ENCODE results near the gene FAM200A. TPM values are rescaled to one million over a fixed set of nuclear protein-coding genes. Genes with fewer than 3 reads are reported as not detected.
A peak's percentile ranks its signal among the peaks of the same experiment; 100 is the strongest.
"Not testable (repeated sequence)": the region's sequence is repeated elsewhere in the genome, so short reads cannot be mapped to it uniquely, and the experiment has no call there.

Gene FAM200A
- polyA plus RNA-seq, 1 donor (not counting 4 experiments of a cell fraction or from before 2014, with no cell fraction given), result 7.6 TPM

GRCh38 chr7:99504281-99504602, 47.7 kb downstream of the FAM200A start:
- FAIRE-seq, result no peak
- peaks cover 20% of the 10 kb centered on the region for H3K4me1 ChIP-seq (ENCODE audit: control insufficient read depth, extremely low read depth, insufficient read depth, low read length)
- H4K20me1 ChIP-seq (ENCODE audit: control insufficient read depth, extremely low read depth, insufficient read depth, low read length), result no peaks in the 10 kb centered on the region
- H3K79me2 ChIP-seq (ENCODE audit: control insufficient read depth, insufficient read depth, low read length), result peaks cover 48% of the 10 kb centered on the region
- dilution Hi-C loops (cut with MboI; ENCODE audit: extremely low pct_ligation_motif_present, low sequenced_read_pairs), result no loop called here
- peak overlapping the region; percentile 83 for H2AFZ ChIP-seq (ENCODE audit: control insufficient read depth, low read length)
- H3K9me1 ChIP-seq (ENCODE audit: control insufficient read depth, extremely low read depth, insufficient read depth, low read length), result no peaks in the 10 kb centered on the region
- peak overlapping the region; percentile 75 for H3K4me2 ChIP-seq (ENCODE audit: control insufficient read depth, extremely low read depth, insufficient read depth, low read depth, low read length)
- DNase-seq (ENCODE audit: low read depth, low spot score), result peak; percentile 62
- peak overlapping the region; percentile 73 for H3K27ac ChIP-seq (ENCODE audit: control insufficient read depth, insufficient read depth, low read length)
- TF ChIP-seq EZH2 (IDR thresholded peaks at IDR 0.05; ENCODE audit: low read length), result no peak
- TF ChIP-seq CTCF (optimal IDR thresholded peaks at IDR 0.05 in 1 of 3, IDR thresholded peaks at IDR 0.05 in 1 of 3, conservative IDR thresholded peaks at IDR 0.05 in 1 of 3; ENCODE audit: extremely low read depth in 1 of 3, insufficient read depth in 2 of 3, low read length in 3 of 3), result no peak
- peak overlapping the region; percentile 81 for H3K9ac ChIP-seq (ENCODE audit: control insufficient read depth, extremely low read depth, insufficient read depth, low read length)
- H3K4me3 ChIP-seq (ENCODE audit: control insufficient read depth in 2 of 3, extremely low read depth in 1 of 3, insufficient read depth in 2 of 3, low read depth in 1 of 3, low read length in 3 of 3), result peak overlapping the region; percentile 84 to 95 (median 90)
- no peaks in the 10 kb centered on the region for H3K27me3 ChIP-seq (ENCODE audit: control insufficient read depth, extremely low read depth, insufficient read depth, low read length)
- H3K36me3 ChIP-seq (ENCODE audit: control insufficient read depth in 2 of 2, extremely low read depth in 1 of 2, insufficient read depth in 2 of 2, low read length in 2 of 2), result peaks cover 0 to 1% of the 10 kb centered on the region in 2 experiments
- H3K9me3 ChIP-seq (ENCODE audit: control insufficient read depth, low read depth, low read length), result no peaks in the 10 kb centered on the region

GRCh38 chr7:99501236-99501635, 50.7 kb downstream of the FAM200A start:
- H4K20me1 ChIP-seq (ENCODE audit: control insufficient read depth, extremely low read depth, insufficient read depth, low read length); H2AFZ ChIP-seq (ENCODE audit: control insufficient read depth, low read length); FAIRE-seq; DNase-seq (ENCODE audit: low read depth, low spot score); H3K9me1 ChIP-seq (ENCODE audit: control insufficient read depth, extremely low read depth, insufficient read depth, low read length); H3K27me3 ChIP-seq (ENCODE audit: control insufficient read depth, extremely low read depth, insufficient read depth, low read length); dilution Hi-C loops (cut with MboI; ENCODE audit: extremely low pct_ligation_motif_present, low sequenced_read_pairs); H3K27ac ChIP-seq (ENCODE audit: control insufficient read depth, insufficient read depth, low read length); H3K9me3 ChIP-seq (ENCODE audit: control insufficient read depth, low read depth, low read length); H3K36me3 ChIP-seq (ENCODE audit: control insufficient read depth in 2 of 2, extremely low read depth in 1 of 2, insufficient read depth in 2 of 2, low read length in 2 of 2); H3K9ac ChIP-seq (ENCODE audit: control insufficient read depth, extremely low read depth, insufficient read depth, low read length): not testable (repeated sequence)
- H3K79me2 ChIP-seq (ENCODE audit: control insufficient read depth, insufficient read depth, low read length), result peaks cover 57% of the 10 kb centered on the region
- peaks cover 26% of the 10 kb centered on the region for H3K4me1 ChIP-seq (ENCODE audit: control insufficient read depth, extremely low read depth, insufficient read depth, low read length)
- peak overlapping the region; percentile 89 for H3K4me2 ChIP-seq (ENCODE audit: control insufficient read depth, extremely low read depth, insufficient read depth, low read depth, low read length)
- peak overlapping the region in 1 of 3 experiments; percentile 99 for H3K4me3 ChIP-seq (ENCODE audit: control insufficient read depth in 2 of 3, extremely low read depth in 1 of 3, insufficient read depth in 2 of 3, low read depth in 1 of 3, low read length in 3 of 3)

- Histone ChIP-seq H3K4me3 (ENCODE audit: control insufficient read depth in 2 of 3, extremely low read depth in 1 of 3, insufficient read depth in 2 of 3, low read depth in 1 of 3, low read length in 3 of 3) (peak overlapping the region; percentile 80 to 99 (median 94)), H3K9me3 (ENCODE audit: control insufficient read depth, low read depth, low read length) (no peaks in the 10 kb centered on the region), H4K20me1 (ENCODE audit: control insufficient read depth, extremely low read depth, insufficient read depth, low read length) (peaks cover 4% of the 10 kb centered on the region), H2AFZ (ENCODE audit: control insufficient read depth, low read length) (peak overlapping the region; percentile 82), H3K4me2 (ENCODE audit: control insufficient read depth, extremely low read depth, insufficient read depth, low read depth, low read length) (peak overlapping the region; percentile 89), H3K79me2 (ENCODE audit: control insufficient read depth, insufficient read depth, low read length) (peaks cover 54% of the 10 kb centered on the region), H3K4me1 (ENCODE audit: control insufficient read depth, extremely low read depth, insufficient read depth, low read length) (peaks cover 20% of the 10 kb centered on the region), H3K27ac (ENCODE audit: control insufficient read depth, insufficient read depth, low read length) (peak overlapping the region; percentile 80), H3K27me3 (ENCODE audit: control insufficient read depth, extremely low read depth, insufficient read depth, low read length) (no peaks in the 10 kb centered on the region), H3K36me3 (ENCODE audit: control insufficient read depth in 2 of 2, extremely low read depth in 1 of 2, insufficient read depth in 2 of 2, low read length in 2 of 2) (peaks cover 2 to 3% of the 10 kb centered on the region in 2 experiments), H3K9ac (ENCODE audit: control insufficient read depth, extremely low read depth, insufficient read depth, low read length) (peak overlapping the region; percentile 90), H3K9me1 (ENCODE audit: control insufficient read depth, extremely low read depth, insufficient read depth, low read length) (no peaks in the 10 kb centered on the region)
- FAIRE-seq, result no peak
- no peak for DNase-seq (ENCODE audit: low read depth, low spot score)
- dilution Hi-C loops (cut with MboI; ENCODE audit: extremely low pct_ligation_motif_present, low sequenced_read_pairs), result no loop called here
- TF ChIP-seq CTCF (optimal IDR thresholded peaks at IDR 0.05 in 1 of 3, IDR thresholded peaks at IDR 0.05 in 1 of 3, conservative IDR thresholded peaks at IDR 0.05 in 1 of 3; ENCODE audit: extremely low read depth in 1 of 3, insufficient read depth in 2 of 3, low read length in 3 of 3) (no peak), EZH2 (IDR thresholded peaks at IDR 0.05; ENCODE audit: low read length) (no peak)
Observed at GRCh38 chr7:99500637-99501009, 51.3 kb downstream of the FAM200A start.
